ENCODE measurements around the gene MICAL3.

MICAL3 gene

GRCh38 chr22:17739196-17739975, 285.0 kb downstream of the MICAL3 start:
- DNase-seq: no peak

DNA sequence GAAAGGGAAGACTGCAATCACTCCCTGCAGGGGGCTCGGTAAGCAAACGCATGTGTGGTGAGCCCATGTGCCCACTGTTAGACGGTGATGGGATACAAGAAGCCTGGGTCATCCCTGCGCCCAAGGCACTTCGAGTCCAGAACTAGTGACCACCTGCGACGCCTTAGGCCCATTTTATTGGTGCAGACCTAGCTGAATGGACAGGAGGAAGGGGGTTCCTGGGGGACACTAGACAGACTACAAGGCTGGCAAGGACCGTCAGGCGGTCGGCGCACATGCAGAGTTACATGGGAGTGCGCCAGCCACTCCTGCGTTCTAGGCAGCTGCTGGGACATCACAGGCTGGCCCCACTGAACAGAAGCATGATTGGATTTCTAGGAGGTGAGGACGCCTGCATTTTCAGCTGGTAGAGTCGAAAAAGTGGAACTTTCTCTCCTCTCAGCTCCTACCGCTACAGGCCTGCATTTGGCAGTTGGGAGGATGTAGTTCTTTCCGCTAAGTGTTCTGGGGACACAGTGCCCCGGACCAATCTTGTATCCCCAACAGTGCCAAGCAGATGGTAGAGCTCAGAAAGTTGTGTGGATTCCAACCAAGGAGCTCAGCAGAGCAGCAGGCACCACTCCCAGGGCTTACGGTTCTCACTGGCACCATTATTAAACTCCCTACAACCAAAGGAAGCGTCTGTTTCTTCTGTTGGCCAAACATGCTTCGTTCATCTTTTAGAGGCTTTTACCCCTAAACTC, 285.8 kb downstream of the MICAL3 start:
- DNase-seq: no peak
